HepG2 (cell line): ENCODE results near the gene MSANTD2. TPM values are rescaled to one million over a fixed set of nuclear protein-coding genes. Genes with fewer than 3 reads are reported as not detected.

ENCODE experiments used
- ARID3A ChIP-seq: IDR thresholded peaks from 2 replicates; pipeline ENCODE4 v1.6.1; 2012; ENCODE audit warnings: low read depth, low read length, improper control_type of control experiment
- ATF7 ChIP-seq, 2 experiments: fragments of 450-650 bp in 1 of 2; sonication (generic) in 1 of 2; formaldehyde crosslinking in 1 of 2; IDR thresholded peaks; 2 replicates each; pipeline versions ENCODE4 v1.4.0 to v1.6.1; 2016 to 2020; ENCODE audit warnings: antibody characterized with exemption in 1 of 2, mild to moderate bottlenecking in 1 of 2, missing genetic modification reagents in 1 of 2
- CSRNP1 ChIP-seq: sonication (generic); formaldehyde crosslinking; IDR thresholded peaks from 2 replicates; pipeline ENCODE4 v1.8.1; 2023; ENCODE audit warnings: mild to moderate bottlenecking, missing genetic modification reagents
- E2F1 ChIP-seq: sonication (generic); formaldehyde crosslinking; IDR thresholded peaks from 2 replicates; pipeline ENCODE4 v1.5.0; 2020; ENCODE audit warnings: missing genetic modification reagents
- GPN1 ChIP-seq: sonication (generic); formaldehyde crosslinking; IDR thresholded peaks from 2 replicates; pipeline ENCODE4 v1.5.1; 2020; ENCODE audit warnings: missing genetic modification reagents, borderline replicate concordance
- IRF1 ChIP-seq: sonication (generic); formaldehyde crosslinking; IDR thresholded peaks from 2 replicates; pipeline ENCODE4 v1.4.0; 2020; ENCODE audit warnings: low read depth, mild to moderate bottlenecking, missing genetic modification reagents
- NFYC ChIP-seq: IDR thresholded peaks from 2 replicates; pipeline ENCODE4 v1.6.1; 2016; ENCODE audit warnings: missing genetic modification reagents, missing compliant biosample characterization
- PAWR ChIP-seq: sonication (generic); formaldehyde crosslinking; IDR thresholded peaks from 2 replicates; pipeline ENCODE4 v1.4.0; 2020; ENCODE audit warnings: missing genetic modification reagents, mild to moderate bottlenecking, borderline replicate concordance
- ZFP82 ChIP-seq: sonication (generic); formaldehyde crosslinking; IDR thresholded peaks from 2 replicates; pipeline ENCODE4 v1.5.1; 2020; ENCODE audit warnings: mild to moderate bottlenecking, missing genetic modification reagents, borderline replicate concordance
- ZNF446 ChIP-seq: sonication (generic); formaldehyde crosslinking; IDR thresholded peaks from 2 replicates; pipeline ENCODE4 v1.5.0; 2020; ENCODE audit warnings: mild to moderate bottlenecking, missing genetic modification reagents
- ZNF619 ChIP-seq: sonication (generic); formaldehyde crosslinking; IDR thresholded peaks from 2 replicates; pipeline ENCODE4 v1.4.0; 2020; ENCODE audit warnings: mild to moderate bottlenecking, missing genetic modification reagents
- ZNF629 ChIP-seq: sonication (generic); formaldehyde crosslinking; conservative IDR thresholded peaks from 2 replicates; pipeline ENCODE4 v1.5.0; 2020; ENCODE audit warnings: missing genetic modification reagents
- ZNF687 ChIP-seq: sonication (generic); formaldehyde crosslinking; IDR thresholded peaks from 2 replicates; pipeline ENCODE4 v1.5.1; 2020; ENCODE audit warnings: mild to moderate bottlenecking, missing genetic modification reagents, moderate library complexity
- ZNF781 ChIP-seq: sonication (generic); formaldehyde crosslinking; IDR thresholded peaks from 2 replicates; pipeline ENCODE4 v1.5.1; 2020; ENCODE audit warnings: borderline replicate concordance, mild to moderate bottlenecking, missing genetic modification reagents; ENCODE audit errors: not compliant biosample characterization
- ZNF800 ChIP-seq: sonication (generic); formaldehyde crosslinking; IDR thresholded peaks from 2 replicates; pipeline ENCODE4 v1.4.0; 2020; ENCODE audit warnings: missing genetic modification reagents
- polyA plus RNA-seq, 8 experiments: library from polyadenylated mRNA; depleted of rRNA in 3 of 8; stranded (reverse) in 7 of 8; unstranded in 1 of 8; fragments of >200 nt; fragmentation: Illumina TruSeq in 4 of 8; extraction: Trizol in 4 of 8; gene quantifications; 2 replicates each; pipeline versions ENCODE4 v1.2.1 to v1.2.3, GENCODE V29; 2011 to 2016; ENCODE audit warnings: low read depth in 4 of 8, missing spikeins in 1 of 8, mixed read lengths in 1 of 8; ENCODE audit not compliant: insufficient read depth in 1 of 8
- total RNA-seq, 5 experiments: library from RNA; depleted of rRNA; stranded (reverse); fragments of >200 nt; fragmentation: Illumina TruSeq; extraction: Trizol; gene quantifications; 2 replicates each; pipeline ENCODE4 v1.2.3, GENCODE V29; 2016; ENCODE audit warnings: low read depth in 1 of 5

MSANTD2 gene
- total and polyA plus RNA-seq, 2 of the 13 experiments (the other 11 are each of a cell fraction or from before 2014, with no cell fraction given) = 8.7 to 10.1 TPM

GRCh38 chr11:124839128-124839971 is 39.1 kb upstream of the MSANTD2 start (continued):
- TF ChIP-seq ZNF446 (CRISPR knock-in tag) (no peak), ATF7 (IDR thresholded peaks at IDR 0.05) (no peak), ATF7 (CRISPR knock-in tag; IDR thresholded peaks at IDR 0.05) (no peak), ARID3A (no peak), ZNF629 (CRISPR knock-in tag) (no peak), GPN1 (CRISPR knock-in tag) (no peak), ZNF781 (no peak), PAWR (no peak), NFYC (CRISPR knock-in tag) (no peak), IRF1 (CRISPR knock-in tag) (no peak), ZNF619 (no peak), ZNF800 (CRISPR knock-in tag) (peak; percentile 45; the same call in 1 of the 2 replicates), ZNF687 (peak; percentile 46; the same call in 1 of the 2 replicates), E2F1 (CRISPR knock-in tag) (no peak), CSRNP1 (CRISPR knock-in tag) (no peak), ZFP82 (CRISPR knock-in tag) (no peak)
